ENCODE data around the gene ZBTB17.
"Not testable (repeated sequence)": the region's sequence is repeated elsewhere in the genome, so short reads cannot be mapped to it uniquely, and the experiment has no call there.

The ZBTB17 gene

GRCh38 chr1:15988856-15989736, 13.2 kb upstream of the ZBTB17 start:
- no peak for DNase-seq

- DNase-seq: no peak
Measured at GRCh38 chr1:15985611-15986297, 9.9 kb upstream of the ZBTB17 start.

GRCh38 chr1:15983275-15983674, 7.4 kb upstream of the ZBTB17 start:
- no peak for DNase-seq

GRCh38 chr1:15981679-15982078, 5.8 kb upstream of the ZBTB17 start:
- DNase-seq: no peak

- DNase-seq: not testable (repeated sequence)
Measured at GRCh38 chr1:15977947-15978346, 2.0 kb upstream of the ZBTB17 start.

- DNase-seq: peak; percentile 79 to 81
Measured at GRCh38 chr1:15975358-15975804, 520 bp downstream of the ZBTB17 start.

GRCh38 chr1:15974855-15975254, 1.0 kb downstream of the ZBTB17 start:
- DNase-seq: peak; percentile 30 to 49

- no peak for DNase-seq
Measured at GRCh38 chr1:15973772-15974171, 2.1 kb downstream of the ZBTB17 start.

- no peak for DNase-seq
Measured at GRCh38 chr1:15972409-15972808, 3.5 kb downstream of the ZBTB17 start.

GRCh38 chr1:15970911-15971310, 5.0 kb downstream of the ZBTB17 start:
- DNase-seq: no peak

- DNase-seq: no peak
Measured at GRCh38 chr1:15969321-15969880, 6.5 kb downstream of the ZBTB17 start.

- DNase-seq: no peak
Measured at GRCh38 chr1:15968172-15968571, 7.7 kb downstream of the ZBTB17 start.

- DNase-seq: no peak
Measured at GRCh38 chr1:15966956-15967344, 9.0 kb downstream of the ZBTB17 start.

GRCh38 chr1:15966081-15966955, 9.6 kb downstream of the ZBTB17 start:
- DNase-seq: peak; percentile 83

GRCh38 chr1:15965228-15965767, 10.6 kb downstream of the ZBTB17 start:
- no peak for DNase-seq

- no peak for DNase-seq
Measured at GRCh38 chr1:15963968-15964648, 11.8 kb downstream of the ZBTB17 start.

- no peak for DNase-seq
Measured at GRCh38 chr1:15963363-15963967, 12.4 kb downstream of the ZBTB17 start.

GRCh38 chr1:15962671-15963362, 13.1 kb downstream of the ZBTB17 start:
- no peak for DNase-seq

- no peak for DNase-seq
Measured at GRCh38 chr1:15962176-15962575, 13.7 kb downstream of the ZBTB17 start.

- DNase-seq: no peak
Measured at GRCh38 chr1:15961492-15961891, 14.4 kb downstream of the ZBTB17 start.

GRCh38 chr1:15960808-15961207, 15.1 kb downstream of the ZBTB17 start:
- DNase-seq: no peak
